ENCODE data around the gene HORMAD2.

HORMAD2 gene, protein sequence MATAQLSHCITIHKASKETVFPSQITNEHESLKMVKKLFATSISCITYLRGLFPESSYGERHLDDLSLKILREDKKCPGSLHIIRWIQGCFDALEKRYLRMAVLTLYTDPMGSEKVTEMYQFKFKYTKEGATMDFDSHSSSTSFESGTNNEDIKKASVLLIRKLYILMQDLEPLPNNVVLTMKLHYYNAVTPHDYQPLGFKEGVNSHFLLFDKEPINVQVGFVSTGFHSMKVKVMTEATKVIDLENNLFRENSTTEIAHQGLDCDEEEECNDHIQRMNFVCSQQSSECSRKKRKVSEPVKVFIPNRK

DNA sequence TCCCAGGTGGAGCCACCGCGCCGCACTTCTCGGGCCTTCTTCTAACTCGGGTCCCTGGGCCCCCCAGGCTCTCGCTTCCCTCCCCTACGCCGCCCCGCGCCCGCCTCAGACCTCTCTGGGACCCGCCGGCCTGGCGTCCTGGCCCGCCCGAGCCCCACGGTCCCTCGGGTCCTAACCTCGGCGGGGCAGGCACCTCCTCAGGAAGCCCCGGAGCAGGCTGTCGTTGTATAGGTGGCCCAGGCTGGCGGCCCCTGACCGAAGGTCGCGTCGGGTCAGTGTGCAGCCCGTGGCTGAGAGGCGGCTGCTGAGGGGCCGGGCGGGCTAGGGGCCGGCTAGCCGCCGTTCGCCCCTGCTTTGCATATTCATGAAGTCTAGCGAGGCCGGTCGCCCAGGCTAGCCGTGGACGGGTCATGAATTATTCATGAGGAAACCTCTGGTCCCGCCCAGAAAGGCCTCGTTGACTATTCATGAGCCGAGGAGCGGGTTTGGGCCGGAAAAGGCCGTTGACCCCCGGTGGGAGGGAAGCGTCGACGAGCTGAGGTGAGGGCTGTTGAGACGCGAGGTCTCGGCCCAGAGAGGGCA is at the start of gene HORMAD2:
HORMAD2 (plus strand) TSS at position 513 of the 582 bp plus-strand sequence. CDS start 13,489 bp downstream, outside the sequence.
- no peak for DNase-seq

GRCh38 chr22:30031328-30031727 is 48.9 kb upstream of the HORMAD2 start:
- DNase-seq: no peak

- no peak for DNase-seq
Measured at GRCh38 chr22:30031764-30032455, 48.4 kb upstream of the HORMAD2 start.

DNA sequence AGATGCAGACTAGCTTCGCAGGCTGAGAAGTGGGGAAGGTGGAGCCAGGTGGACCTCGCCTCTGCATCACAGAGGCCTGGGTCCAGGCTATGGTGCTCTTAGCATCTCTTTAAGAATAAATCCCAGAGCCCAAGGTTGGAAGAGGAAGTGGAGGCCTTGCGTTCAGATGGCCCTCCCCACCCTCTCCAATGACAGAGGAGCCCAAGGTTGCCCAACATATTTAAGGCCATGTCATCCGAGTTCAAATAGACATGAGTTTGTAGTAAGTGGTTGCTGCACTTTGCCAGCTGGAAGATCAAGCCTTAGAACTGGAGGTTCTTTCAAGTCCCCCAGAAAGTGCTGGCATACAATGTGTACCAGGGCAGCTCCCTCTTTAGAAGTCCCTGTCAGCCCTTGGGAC is 47.1 kb upstream of the HORMAD2 start:
- DNase-seq: no peak

- no peak for DNase-seq
Measured at GRCh38 chr22:30033901-30034300, 46.4 kb upstream of the HORMAD2 start.

- no peak for DNase-seq
Measured at GRCh38 chr22:30036656-30037055, 43.6 kb upstream of the HORMAD2 start.

GRCh38 chr22:30038219-30038618 is 42.0 kb upstream of the HORMAD2 start:
- DNase-seq: no peak

DNA sequence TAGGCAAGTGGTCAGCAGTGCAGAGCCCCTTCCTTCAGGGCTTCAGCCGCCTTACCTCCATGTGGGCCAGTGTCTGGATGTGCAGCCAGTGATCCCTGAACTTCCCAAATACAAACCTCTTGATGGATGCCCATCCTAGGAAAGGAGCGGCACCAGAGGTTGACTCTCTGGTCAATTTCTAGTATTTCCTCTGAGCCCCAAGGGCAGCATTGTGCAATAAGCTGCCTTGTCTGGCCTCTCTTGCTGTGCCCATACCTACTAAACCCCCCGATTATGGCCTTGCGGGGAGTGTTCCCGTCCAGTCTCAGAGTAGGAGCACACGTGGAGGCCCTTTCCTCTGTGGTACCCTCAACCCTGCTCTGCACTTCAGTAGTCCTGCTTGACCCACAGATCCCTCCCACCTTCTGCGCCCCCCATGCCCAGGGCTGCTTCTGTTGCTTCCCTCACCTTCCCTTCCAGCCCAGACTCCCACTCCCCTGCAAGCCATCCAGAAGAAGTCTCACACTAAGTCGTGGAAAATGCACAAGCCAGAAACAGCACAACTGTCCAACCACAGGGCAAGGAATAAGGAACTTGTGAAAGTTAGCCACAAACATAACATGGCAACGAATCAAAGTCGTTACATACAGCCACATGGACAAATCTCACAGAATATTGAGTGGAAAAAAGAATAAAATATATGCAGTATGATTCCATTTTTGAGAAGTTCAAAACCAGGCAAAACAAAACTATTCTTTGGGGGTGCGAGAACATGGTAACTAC is 39.6 kb upstream of the HORMAD2 start:
- no peak for DNase-seq

GRCh38 chr22:30041475-30041874 is 38.8 kb upstream of the HORMAD2 start:
- no peak for DNase-seq

- DNase-seq: no peak
Measured at GRCh38 chr22:30041881-30042280, 38.4 kb upstream of the HORMAD2 start.

GRCh38 chr22:30043161-30043560 is 37.1 kb upstream of the HORMAD2 start:
- no peak for DNase-seq

DNA sequence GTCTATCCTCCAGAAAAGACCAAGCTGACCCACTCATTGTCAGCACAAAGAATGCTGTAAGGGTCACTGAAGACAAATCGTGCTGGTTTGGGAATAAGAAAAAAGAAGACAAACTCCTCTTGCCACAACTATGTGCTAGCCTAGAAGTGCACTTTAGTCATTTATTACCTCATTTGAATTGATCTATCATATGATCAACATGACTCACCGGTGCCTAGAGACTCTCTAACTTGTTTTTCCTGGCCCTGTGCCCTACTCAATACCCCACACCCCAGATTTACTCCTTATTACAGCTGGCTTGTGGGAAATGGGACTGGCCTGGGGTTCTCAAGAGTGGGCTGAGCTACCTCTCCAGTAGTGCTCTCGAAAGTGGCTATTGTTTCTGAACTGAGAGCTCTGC is 35.9 kb upstream of the HORMAD2 start:
- DNase-seq: no peak

- no peak for DNase-seq
Measured at GRCh38 chr22:30044881-30045493, 35.3 kb upstream of the HORMAD2 start.

GRCh38 chr22:30045494-30045887 is 34.8 kb upstream of the HORMAD2 start:
- DNase-seq: no peak

DNA sequence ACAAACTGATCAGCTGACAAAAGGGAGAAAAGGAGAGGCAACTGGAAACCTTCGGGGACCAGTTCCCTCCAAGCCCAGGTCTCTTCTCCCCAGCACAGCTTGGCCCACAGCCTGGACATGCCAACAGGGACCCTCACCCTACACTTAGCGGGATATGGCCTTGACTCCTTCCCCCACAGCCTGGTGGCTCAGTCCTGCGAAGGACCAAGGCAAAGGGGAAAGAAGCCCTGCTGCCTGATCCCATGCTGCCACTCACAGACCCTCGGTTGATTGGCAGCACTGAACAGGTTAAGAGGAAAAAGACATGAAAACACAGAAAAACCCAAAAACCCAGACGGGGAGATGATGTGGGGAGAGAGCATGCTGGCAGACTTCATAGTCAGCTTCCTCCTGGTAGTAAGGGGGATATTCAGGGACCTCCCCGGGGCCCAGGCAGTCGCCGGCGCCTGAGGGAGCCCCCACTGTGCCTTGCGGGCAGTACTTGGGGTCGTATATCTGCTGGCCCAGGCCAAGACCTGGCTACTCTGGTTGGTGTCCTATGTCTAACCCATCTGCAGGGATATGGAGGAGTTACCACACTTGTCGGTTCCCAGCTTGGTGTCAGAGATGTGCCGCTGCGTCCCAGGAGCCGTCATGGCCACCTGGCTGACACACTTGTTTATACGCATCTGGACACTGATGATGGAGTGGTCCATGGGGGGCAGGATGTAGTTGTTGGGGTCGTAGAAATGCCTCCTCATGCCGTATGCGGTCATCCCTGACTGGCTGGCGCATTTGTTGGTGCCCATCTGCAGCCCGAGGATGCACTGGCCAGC is 34.2 kb upstream of the HORMAD2 start:
- no peak for DNase-seq

DNA sequence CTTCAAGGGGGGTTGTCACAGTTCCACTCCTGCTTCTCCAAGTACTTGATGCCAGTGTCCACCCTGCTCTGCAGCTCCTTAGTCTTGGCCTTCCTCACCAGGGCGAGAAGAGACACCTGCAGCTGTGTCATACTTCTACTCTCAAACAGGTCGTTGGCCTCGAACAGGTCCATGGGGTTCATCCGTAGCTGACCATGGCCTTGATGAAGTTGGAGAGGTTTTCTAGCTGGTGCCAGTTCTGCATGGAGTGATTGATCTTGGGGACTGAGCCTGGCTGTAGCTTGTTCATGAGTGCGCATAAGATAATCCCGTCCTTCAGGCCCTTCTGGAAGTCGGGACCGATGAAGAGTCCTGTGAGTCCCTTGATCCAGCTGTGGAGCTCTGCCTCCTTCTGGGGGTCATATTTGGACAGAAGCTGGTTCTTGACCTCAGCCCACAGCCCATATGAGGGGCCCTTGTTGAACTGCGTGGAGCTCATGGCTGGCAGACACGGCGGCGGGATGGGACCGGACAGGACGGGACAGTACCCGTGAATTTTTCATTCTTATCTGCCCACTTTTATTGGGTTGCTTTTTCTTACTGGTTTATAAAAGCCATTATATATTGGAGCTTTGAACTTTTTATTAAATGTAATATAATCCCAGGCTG is 33.4 kb upstream of the HORMAD2 start:
- no peak for DNase-seq

- DNase-seq: no peak
Measured at GRCh38 chr22:30047364-30047738, 32.9 kb upstream of the HORMAD2 start.

- DNase-seq: no peak
Measured at GRCh38 chr22:30048681-30049080, 31.6 kb upstream of the HORMAD2 start.

- no peak for DNase-seq
Measured at GRCh38 chr22:30054067-30054763, 26.0 kb upstream of the HORMAD2 start.

DNA sequence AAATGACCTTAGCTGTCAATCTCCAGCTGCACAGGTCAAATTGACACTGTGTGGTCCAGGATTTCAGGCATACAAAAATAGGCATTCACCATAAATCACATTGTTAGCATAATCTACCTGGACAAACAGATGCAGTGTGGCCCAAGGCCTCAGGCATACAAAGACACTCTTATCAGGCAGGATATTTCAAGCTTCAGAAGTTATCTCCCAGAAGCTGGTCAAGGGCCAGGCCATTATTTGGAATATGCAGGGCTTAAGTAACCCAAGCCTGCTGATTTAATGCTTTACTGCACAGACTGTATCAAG is 25.5 kb upstream of the HORMAD2 start:
- DNase-seq: no peak

DNA sequence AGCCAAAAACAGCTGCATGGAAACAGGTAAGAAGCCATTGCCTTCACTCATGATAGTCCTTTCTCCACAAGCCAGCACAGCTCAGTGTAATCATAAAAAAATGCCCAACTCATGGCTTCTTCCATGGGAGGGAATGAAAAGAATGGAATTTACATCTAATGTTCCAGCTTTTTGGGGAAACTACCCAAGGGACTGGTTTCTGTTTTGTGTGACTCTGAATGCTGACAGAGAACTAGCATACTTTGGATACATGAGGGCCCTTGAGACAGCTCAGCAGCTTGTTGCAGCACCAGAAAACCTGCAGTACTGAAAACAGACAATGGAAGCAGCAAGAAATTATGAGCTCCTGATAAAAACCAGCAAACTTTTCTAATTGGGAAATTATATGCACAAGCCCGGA is 24.2 kb upstream of the HORMAD2 start:
- no peak for DNase-seq
